Astrocyte (in vitro differentiated cells and primary cell): ENCODE data around the gene SLC26A3. TPM values are rescaled to one million over a fixed set of nuclear protein-coding genes. Genes with fewer than 3 reads are reported as not detected.

Source experiments
- DNase-seq: peaks from one replicate; pipeline ENCODE4 v3.0.0-alpha.2; 2010; ENCODE audit warnings: low read depth
- FAIRE-seq: peaks from 2 replicates; lab custom pipeline; 2011; peaks lifted over from hg19 to GRCh38; lab: Jason Lieb, UNC
- H2AFZ ChIP-seq: 2 replicates; pipeline ENCODE4 v1.6.0; 2012; ENCODE audit warnings: low read depth, low read length, inconsistent platforms
- H3K27ac ChIP-seq: 2 replicates; pipeline ENCODE4 v1.5.1; 2011; ENCODE audit warnings: low read depth, low read length, inconsistent platforms
- H3K27me3 ChIP-seq: 2 replicates; pipeline ENCODE4 v1.6.0; 2011; ENCODE audit warnings: low read length, inconsistent platforms; ENCODE audit not compliant: insufficient read depth
- H3K36me3 ChIP-seq: 2 replicates; pipeline ENCODE4 v1.5.1; 2011; ENCODE audit warnings: low read length, inconsistent platforms; ENCODE audit not compliant: insufficient read depth
- H3K4me1 ChIP-seq: 2 replicates; pipeline ENCODE4 v1.5.1; 2011; ENCODE audit warnings: low read length, inconsistent platforms; ENCODE audit not compliant: insufficient read depth
- H3K4me2 ChIP-seq: 2 replicates; pipeline ENCODE4 v1.6.0; 2012; ENCODE audit warnings: low read length, inconsistent platforms
- H3K4me3 ChIP-seq: 2 replicates; pipeline ENCODE4 v1.5.1; 2011; ENCODE audit warnings: low read depth, mild to moderate bottlenecking, low read length, inconsistent platforms; ENCODE audit not compliant: insufficient read depth
- H3K79me2 ChIP-seq: 2 replicates; pipeline ENCODE4 v1.6.0; 2012; ENCODE audit warnings: mild to moderate bottlenecking, low read length, inconsistent platforms; ENCODE audit not compliant: insufficient read depth
- H3K9ac ChIP-seq: 2 replicates; pipeline ENCODE4 v1.6.0; 2012; ENCODE audit warnings: mild to moderate bottlenecking, low read length, inconsistent platforms
- H3K9me3 ChIP-seq: 2 replicates; pipeline ENCODE4 v1.5.1; 2012; ENCODE audit warnings: low read depth, mild to moderate bottlenecking, low read length, inconsistent platforms; ENCODE audit not compliant: insufficient read depth
- H4K20me1 ChIP-seq: 2 replicates; pipeline ENCODE4 v1.6.0; 2012; ENCODE audit warnings: low read length, inconsistent platforms; ENCODE audit not compliant: insufficient read depth
- H3K27ac Mint-ChIP-seq: one replicate; pipeline ENCODE4 v1.8.0; 2021; ENCODE audit warnings: mild to moderate bottlenecking, mixed read lengths; ENCODE audit not compliant: unreplicated experiment
- H3K27me3 Mint-ChIP-seq: one replicate; pipeline ENCODE4 v1.8.0; 2021; ENCODE audit warnings: low read depth, mixed read lengths; ENCODE audit not compliant: unreplicated experiment
- H3K36me3 Mint-ChIP-seq: one replicate; pipeline ENCODE4 v1.8.0; 2021; ENCODE audit warnings: low read depth, mixed read lengths; ENCODE audit not compliant: unreplicated experiment
- H3K4me1 Mint-ChIP-seq: one replicate; pipeline ENCODE4 v1.8.0; 2021; ENCODE audit warnings: low read depth, mixed read lengths; ENCODE audit not compliant: unreplicated experiment
- H3K4me3 Mint-ChIP-seq: one replicate; pipeline ENCODE4 v1.8.0; 2021; ENCODE audit warnings: mild to moderate bottlenecking, moderate library complexity, mixed read lengths; ENCODE audit not compliant: unreplicated experiment
- H3K9me3 Mint-ChIP-seq: one replicate; pipeline ENCODE4 v1.8.0; 2021; ENCODE audit warnings: mild to moderate bottlenecking, mixed read lengths; ENCODE audit not compliant: unreplicated experiment
- CTCF ChIP-seq: IDR thresholded peaks from 2 replicates; pipeline ENCODE4 v1.5.1; 2011; ENCODE audit warnings: low read depth, mild to moderate bottlenecking, inconsistent platforms, low read length, moderate library complexity; ENCODE audit not compliant: insufficient read depth
- EZH2 ChIP-seq: IDR thresholded peaks from 2 replicates; pipeline ENCODE4 v1.6.1; 2012; ENCODE audit warnings: mild to moderate bottlenecking, low read length, inconsistent platforms; ENCODE audit not compliant: insufficient read depth
- total RNA-seq: library from RNA; stranded (reverse); gene quantifications from 2 replicates; pipeline ENCODE4 v1.2.1, GENCODE V29; 2021

The SLC26A3 gene
- total RNA-seq, 1 donor from 2014 or later, result not detected

DNA sequence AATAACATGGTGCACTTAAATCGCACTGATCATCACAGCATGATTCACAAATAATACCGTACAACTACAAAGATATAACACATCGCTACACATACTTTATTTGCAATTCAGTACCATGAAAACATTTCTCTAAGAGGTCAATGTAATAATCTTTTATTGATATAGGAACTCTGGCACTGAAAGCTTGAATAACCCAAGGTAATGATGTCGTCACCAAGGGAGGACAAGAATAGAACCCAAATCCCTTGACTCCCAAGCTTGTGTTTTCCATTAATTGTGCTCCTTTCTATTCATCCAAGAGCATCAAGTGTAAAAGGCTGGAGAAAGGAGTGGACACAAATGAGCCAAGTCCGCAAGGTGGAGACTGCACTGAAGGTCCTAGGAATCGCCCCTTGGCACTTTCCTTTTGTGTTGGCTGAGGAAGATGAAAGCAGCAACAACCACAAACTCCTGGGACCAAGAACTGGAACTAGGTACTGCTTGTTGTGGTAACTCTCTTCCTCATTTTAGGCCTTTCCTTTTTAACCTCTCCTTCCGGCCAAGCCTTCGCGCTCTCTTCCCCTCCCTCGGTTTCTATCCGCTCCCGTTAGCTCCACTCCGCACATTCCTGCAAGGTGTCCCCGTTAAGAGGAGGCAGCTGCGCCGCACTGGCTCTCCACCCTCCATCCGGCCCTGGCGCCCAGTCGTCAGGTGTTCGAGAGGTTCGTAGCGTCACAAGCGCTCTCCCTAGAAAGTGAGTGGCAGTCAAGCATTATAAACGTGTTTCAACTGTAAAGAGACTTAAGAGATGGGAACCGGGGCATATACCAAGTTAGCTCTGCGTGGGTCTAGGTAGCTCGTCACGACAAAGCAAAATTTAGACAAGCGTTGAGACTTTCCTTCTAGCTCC lies 60.1 kb downstream of the SLC26A3 start:
- Histone ChIP-seq H3K9me3 (no peaks in the 10 kb centered on the region), H3K36me3 (no peaks in the 10 kb centered on the region), H2AFZ (peak overlapping the region; percentile 90), H3K4me3 (peak overlapping the region; percentile 91), H3K27me3 (no peaks in the 10 kb centered on the region), H3K27ac (peak overlapping the region; percentile 92), H3K4me1 (peaks cover 15% of the 10 kb centered on the region), H3K4me2 (peak overlapping the region; percentile 91), H3K79me2 (peaks cover 40% of the 10 kb centered on the region), H3K9ac (peak overlapping the region; percentile 96), H4K20me1 (peaks cover 31% of the 10 kb centered on the region)
- Mint-ChIP-seq H3K4me3 (peak overlapping the region; percentile 98), H3K9me3 (no peaks in the 10 kb centered on the region), H3K27me3 (no peaks in the 10 kb centered on the region), H3K4me1 (peaks cover 20% of the 10 kb centered on the region), H3K36me3 (peaks cover 1% of the 10 kb centered on the region), H3K27ac (peak overlapping the region; percentile 83)
- FAIRE-seq (no peak), DNase-seq (no peak)
- TF ChIP-seq CTCF (no peak), EZH2 (no peak)

DNA sequence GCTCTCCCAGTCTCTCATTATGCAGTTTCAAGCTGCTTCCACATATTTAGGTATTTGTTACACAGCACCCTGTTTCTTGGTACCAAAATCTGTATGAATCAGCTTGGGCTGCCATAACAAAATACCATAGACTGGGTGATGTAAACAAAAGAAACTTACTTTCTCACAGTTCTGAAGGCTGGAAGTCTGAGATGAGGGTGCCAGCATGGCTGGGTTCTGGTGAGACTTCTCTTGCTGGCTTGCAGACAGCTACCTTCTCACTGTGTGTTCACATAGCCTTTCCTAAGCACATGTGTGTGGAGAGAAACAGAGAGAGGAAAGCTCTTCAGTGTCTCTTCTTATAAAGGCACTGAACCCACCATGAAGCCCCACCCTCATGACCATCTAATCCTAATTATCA lies 74.7 kb downstream of the SLC26A3 start:
- H3K9me3 Mint-ChIP-seq, result no peaks in the 10 kb centered on the region
- H3K27ac ChIP-seq, result no peak overlapping the region
- H3K4me3 ChIP-seq, result no peak overlapping the region
- H3K36me3 ChIP-seq, result no peaks in the 10 kb centered on the region
- no peaks in the 10 kb centered on the region for H4K20me1 ChIP-seq
- TF ChIP-seq CTCF (no peak), EZH2 (no peak)
- H3K9me3 ChIP-seq, result no peaks in the 10 kb centered on the region
- peaks cover 6% of the 10 kb centered on the region for H3K27me3 Mint-ChIP-seq
- H3K9ac ChIP-seq, result no peak overlapping the region
- FAIRE-seq, result no peak
- no peak overlapping the region for H3K4me3 Mint-ChIP-seq
- H3K4me2 ChIP-seq, result no peak overlapping the region
- H3K4me1 ChIP-seq, result no peaks in the 10 kb centered on the region
- H3K27me3 ChIP-seq, result peaks cover 11% of the 10 kb centered on the region
- no peak for DNase-seq
- H3K79me2 ChIP-seq, result no peaks in the 10 kb centered on the region
- no peak overlapping the region for H2AFZ ChIP-seq
- H3K27ac Mint-ChIP-seq, result no peak overlapping the region
- no peaks in the 10 kb centered on the region for H3K36me3 Mint-ChIP-seq
- peaks cover 4% of the 10 kb centered on the region for H3K4me1 Mint-ChIP-seq
